K562 (cell line): Measurements from ENCODE around the gene PIP5KL1. TPM values are rescaled to one million over a fixed set of nuclear protein-coding genes. Genes with fewer than 3 reads are reported as not detected.

Source experiments
- CLOCK ChIP-seq: fragments of 250-450 bp; sonication (Bioruptor Pico); IDR thresholded peaks from 2 replicates; pipeline ENCODE4 v1.4.0; 2020; ENCODE audit warnings: mild to moderate bottlenecking, moderate library complexity, borderline replicate concordance
- E2F6 ChIP-seq, 2 experiments: IDR thresholded peaks; 2 replicates each; pipeline ENCODE4 v1.6.1; 2011; ENCODE audit warnings: borderline replicate concordance in 1 of 2, control low read depth in 1 of 2, low read depth in 1 of 2, low read length in 1 of 2, mild to moderate bottlenecking in 1 of 2, mixed read lengths in 1 of 2, moderate library complexity in 1 of 2; ENCODE audit not compliant: insufficient read depth in 1 of 2, insufficient read length in 1 of 2, poor library complexity in 1 of 2, severe bottlenecking in 1 of 2; ENCODE audit errors: extremely low read depth in 1 of 2
- ESRRB ChIP-seq: fragments of 250-450 bp; sonication (Bioruptor Pico); IDR thresholded peaks from 2 replicates; pipeline ENCODE4 v1.5.0; 2020; ENCODE audit warnings: mild to moderate bottlenecking, moderate library complexity, borderline replicate concordance
- FOXJ3 ChIP-seq: sonication (generic); formaldehyde crosslinking; IDR thresholded peaks from 2 replicates; pipeline ENCODE4 v1.4.0; 2020; ENCODE audit warnings: mild to moderate bottlenecking, missing genetic modification reagents
- FOXK2 ChIP-seq, 2 experiments: fragments of 450-650 bp; IDR thresholded peaks in 1 of 2; conservative IDR thresholded peaks in 1 of 2; 2 replicates each; pipeline ENCODE4 v1.6.1; 2016; ENCODE audit warnings: low read depth in 2 of 2, mild to moderate bottlenecking in 1 of 2
- GATAD2A ChIP-seq: fragments of 450-650 bp; IDR thresholded peaks from 2 replicates; pipeline ENCODE4 v1.6.1; 2017
- KHSRP ChIP-seq: fragments of 450-650 bp; IDR thresholded peaks from 2 replicates; pipeline ENCODE4 v1.6.1; 2017
- MXI1 ChIP-seq: IDR thresholded peaks from 2 replicates; pipeline ENCODE4 v1.6.1; 2011; ENCODE audit warnings: low read depth, mild to moderate bottlenecking, improper control_type of control experiment, low read length
- NCOA1 ChIP-seq: fragments of 450-650 bp; IDR thresholded peaks from 2 replicates; pipeline ENCODE4 v1.6.1; 2016; ENCODE audit warnings: low read depth
- NCOR1 ChIP-seq: fragments of 450-650 bp; IDR thresholded peaks from 2 replicates; pipeline ENCODE4 v1.6.1; 2016; ENCODE audit warnings: mild to moderate bottlenecking, moderate library complexity
- PBX2 ChIP-seq, 2 experiments: IDR thresholded peaks in 1 of 2; conservative IDR thresholded peaks in 1 of 2; 2 replicates each; pipeline ENCODE4 v1.6.1; 2016; ENCODE audit warnings: low read depth in 2 of 2, mild to moderate bottlenecking in 1 of 2, missing compliant biosample characterization in 1 of 2, missing genetic modification characterization in 1 of 2, moderate library complexity in 1 of 2
- PHB ChIP-seq: fragments of 250-450 bp; sonication (Bioruptor Pico); IDR thresholded peaks from 2 replicates; pipeline ENCODE4 v1.5.0; 2021
- PRPF4 ChIP-seq: fragments of 200-400 bp; formaldehyde crosslinking; IDR thresholded peaks from one replicate; pipeline ENCODE4 v1.6.1; 2017; ENCODE audit warnings: low read length, low read depth, mild to moderate bottlenecking; ENCODE audit not compliant: insufficient read depth, poor library complexity, severe bottlenecking
- RCOR1 ChIP-seq, 2 experiments: IDR thresholded peaks; 2 replicates each; pipeline ENCODE4 v1.6.1; 2012; ENCODE audit warnings: low read depth in 2 of 2, low read length in 2 of 2, borderline replicate concordance in 1 of 2, improper control_type of control experiment in 1 of 2
- RNF2 ChIP-seq: sonication (generic); IDR thresholded peaks from 2 replicates; pipeline ENCODE4 v1.6.1; 2016
- TBL1XR1 ChIP-seq, 2 experiments: IDR thresholded peaks; 2 replicates each; pipeline ENCODE4 v1.6.1; 2012; ENCODE audit warnings: improper control_type of control experiment in 2 of 2, low read length in 2 of 2, mild to moderate bottlenecking in 1 of 2
- TEAD1 ChIP-seq, 2 experiments: fragments of 450-650 bp in 1 of 2; sonication (generic) in 1 of 2; formaldehyde crosslinking; IDR thresholded peaks; 2 replicates each; pipeline versions ENCODE4 v1.4.0 to v1.8.0; 2020 to 2022; ENCODE audit warnings: mild to moderate bottlenecking in 2 of 2, missing genetic modification reagents in 1 of 2
- ZNF24 ChIP-seq: fragments of 450-650 bp; IDR thresholded peaks from 2 replicates; pipeline ENCODE4 v1.6.1; 2016
- ZNF764 ChIP-seq: fragments of 250-450 bp; sonication (Bioruptor Pico); IDR thresholded peaks from 2 replicates; pipeline ENCODE4 v1.4.0; 2020; ENCODE audit warnings: low read depth, mild to moderate bottlenecking, moderate library complexity
- polyA plus RNA-seq, 8 experiments: library from polyadenylated mRNA; depleted of rRNA in 4 of 8; stranded (reverse) in 5 of 8; unstranded in 3 of 8; fragments of >200 nt; fragmentation: Nextera tagmentation in 2 of 8; fragmentation: Illumina TruSeq in 1 of 8; extraction: Ambion mirVana in 2 of 8; extraction: Trizol in 1 of 8; gene quantifications; 2 replicates each; pipeline versions ENCODE4 v1.2.1 to v1.2.3, GENCODE V29; 2011 to 2014; ENCODE audit warnings: inconsistent platforms in 1 of 8, missing spikeins in 1 of 8
- total RNA-seq, 7 experiments: library from RNA; depleted of rRNA in 6 of 7; stranded (reverse); fragments of >200 nt in 6 of 7; fragmentation: Illumina TruSeq in 2 of 7; extraction: Trizol in 2 of 7; gene quantifications; 2 replicates each; pipeline versions ENCODE4 v1.2.1 to v1.2.3, GENCODE V29; 2011 to 2021; ENCODE audit warnings: low replicate concordance in 1 of 7

The PIP5KL1 gene
- total and polyA plus RNA-seq, 9 of the 15 experiments (the other 6 are each of a cell fraction or from before 2014, with no cell fraction given): 0.18 to 4.8 (median 1.2) TPM

GRCh38 chr9:127943731-127944144 lies 13.2 kb upstream of the PIP5KL1 start (continued):
- TF ChIP-seq RCOR1 (IDR thresholded peaks at IDR 0.05; ENCODE audit: borderline replicate concordance in 1 of 2, low read depth in 2 of 2, low read length in 2 of 2) (peak; percentile 17 to 82; a peak in 2 of 4 replicates), PBX2 (CRISPR knock-in tag; IDR thresholded peaks at IDR 0.05; ENCODE audit: low read depth) (no peak), PBX2 (tag; conservative IDR thresholded peaks at IDR 0.05; ENCODE audit: low read depth) (no peak), ESRRB (CRISPR knock-in tag) (no peak), PHB (no peak), FOXJ3 (CRISPR knock-in tag) (no peak), CLOCK (CRISPR knock-in tag) (no peak), GATAD2A (no peak), NCOA1 (no peak), ZNF764 (CRISPR knock-in tag) (peak; percentile 81), TBL1XR1 (IDR thresholded peaks at IDR 0.05; ENCODE audit: low read length in 2 of 2) (no peak), TEAD1 (CRISPR knock-in tag; IDR thresholded peaks at IDR 0.05) (0 out of 4 replicates have a peak, but pooled peaks of 1 of the 2 experiments have one; percentile 59), ZNF24 (peak; percentile 48; the same call in 1 of the 2 replicates), RNF2 (no peak), KHSRP (no peak), MXI1 (no peak), E2F6 (IDR thresholded peaks at IDR 0.05; ENCODE audit: borderline replicate concordance in 1 of 2, extremely low read depth in 1 of 2, insufficient read depth in 1 of 2, insufficient read length in 1 of 2, low read depth in 1 of 2, low read length in 1 of 2, poor library complexity in 1 of 2, severe bottlenecking in 1 of 2) (no peak), NCOR1 (no peak), FOXK2 (conservative IDR thresholded peaks at IDR 0.05 in 1 of 2, IDR thresholded peaks at IDR 0.05 in 1 of 2; ENCODE audit: low read depth in 2 of 2) (peak in 1 of 2 experiments; percentile 29; a peak in 1 of 4 replicates), PRPF4 (no peak)
